ENCODE results near the gene VAMP2. TPM values are rescaled to one million over a fixed set of nuclear protein-coding genes. Genes with fewer than 3 reads are reported as not detected.

Gene VAMP2
- total RNA-seq, 2 donors from 2014 or later: 32.1 to 32.2 TPM

DNA sequence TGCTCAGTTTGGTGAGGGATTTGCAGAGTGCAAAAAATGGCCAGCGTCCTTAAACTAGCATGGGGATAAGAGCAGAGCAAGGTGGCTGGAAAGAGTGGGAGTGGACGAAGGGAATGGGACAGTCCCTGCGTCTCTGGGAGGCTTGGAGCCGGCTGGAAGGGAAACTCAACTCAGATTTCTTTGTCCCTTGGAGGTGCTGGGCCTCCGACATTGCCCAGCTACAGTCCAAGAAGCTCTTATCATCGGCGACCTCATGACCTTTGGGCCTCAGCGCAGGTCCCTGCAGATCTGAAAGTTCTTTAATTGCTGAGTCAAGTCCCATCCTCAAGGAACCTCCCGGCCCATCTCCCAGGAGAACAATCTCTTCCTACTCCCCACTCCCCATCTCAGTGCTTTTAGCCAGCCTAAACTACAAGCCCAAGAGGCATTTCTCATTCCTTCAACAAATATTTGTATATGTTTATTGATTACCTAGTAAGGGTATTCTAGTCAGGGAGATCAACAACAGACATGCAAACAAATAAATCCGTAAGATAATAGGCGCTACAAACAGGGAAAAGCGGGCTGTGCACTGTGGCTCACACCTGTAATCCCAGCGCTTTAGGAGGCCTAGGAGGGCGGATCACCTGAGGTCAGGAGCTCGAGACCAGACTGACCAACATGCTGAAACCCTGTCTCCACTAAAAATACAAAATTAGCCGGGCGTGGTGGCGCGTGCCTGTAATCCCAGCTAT is 14.4 kb upstream of the VAMP2 start:
- H3K27me3 ChIP-seq (ENCODE audit: control insufficient read depth, insufficient read depth, low read length, poor library complexity, severe bottlenecking): no peaks in the 10 kb centered on the region
- TF ChIP-seq, protein P1, sequence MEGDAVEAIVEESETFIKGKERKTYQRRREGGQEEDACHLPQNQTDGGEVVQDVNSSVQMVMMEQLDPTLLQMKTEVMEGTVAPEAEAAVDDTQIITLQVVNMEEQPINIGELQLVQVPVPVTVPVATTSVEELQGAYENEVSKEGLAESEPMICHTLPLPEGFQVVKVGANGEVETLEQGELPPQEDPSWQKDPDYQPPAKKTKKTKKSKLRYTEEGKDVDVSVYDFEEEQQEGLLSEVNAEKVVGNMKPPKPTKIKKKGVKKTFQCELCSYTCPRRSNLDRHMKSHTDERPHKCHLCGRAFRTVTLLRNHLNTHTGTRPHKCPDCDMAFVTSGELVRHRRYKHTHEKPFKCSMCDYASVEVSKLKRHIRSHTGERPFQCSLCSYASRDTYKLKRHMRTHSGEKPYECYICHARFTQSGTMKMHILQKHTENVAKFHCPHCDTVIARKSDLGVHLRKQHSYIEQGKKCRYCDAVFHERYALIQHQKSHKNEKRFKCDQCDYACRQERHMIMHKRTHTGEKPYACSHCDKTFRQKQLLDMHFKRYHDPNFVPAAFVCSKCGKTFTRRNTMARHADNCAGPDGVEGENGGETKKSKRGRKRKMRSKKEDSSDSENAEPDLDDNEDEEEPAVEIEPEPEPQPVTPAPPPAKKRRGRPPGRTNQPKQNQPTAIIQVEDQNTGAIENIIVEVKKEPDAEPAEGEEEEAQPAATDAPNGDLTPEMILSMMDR (conservative IDR thresholded peaks at IDR 0.05): no peak
- peak overlapping the region; percentile 90 for H3K27ac ChIP-seq (ENCODE audit: low read depth, low read length)
- WGBS, 2 experiments (ENCODE audit: insufficient coverage in 1 of 2, insufficient read length in 1 of 2): 80 to 82% methylated on average over 19 of the region's 19 CpGs
- H3K4me1 ChIP-seq (ENCODE audit: control insufficient read depth, insufficient read depth, low read length): peaks cover 14% of the 10 kb centered on the region
- H3K36me3 ChIP-seq (ENCODE audit: control insufficient read depth, insufficient read depth, low read length): no peaks in the 10 kb centered on the region
- peaks cover 26% of the 10 kb centered on the region for H3K4me1 Mint-ChIP-seq
- no peaks in the 10 kb centered on the region for H3K9me3 Mint-ChIP-seq
- DNase-seq: peak; percentile 61
- H3K27me3 Mint-ChIP-seq (ENCODE audit: insufficient read depth): no peaks in the 10 kb centered on the region
- H3K27ac Mint-ChIP-seq: peak overlapping the region; percentile 89
- peak overlapping the region; percentile 68 for H3K9ac ChIP-seq (ENCODE audit: extremely low read depth, low read length, poor library complexity, severe bottlenecking)
- H3K9me3 ChIP-seq (ENCODE audit: control insufficient read depth, low read length): no peaks in the 10 kb centered on the region
- peak overlapping the region; percentile 87 for H3K4me3 Mint-ChIP-seq
- no peaks in the 10 kb centered on the region for H3K36me3 Mint-ChIP-seq (ENCODE audit: low read depth)
- H3K4me3 ChIP-seq (ENCODE audit: low read length): peak overlapping the region; percentile 95

DNA sequence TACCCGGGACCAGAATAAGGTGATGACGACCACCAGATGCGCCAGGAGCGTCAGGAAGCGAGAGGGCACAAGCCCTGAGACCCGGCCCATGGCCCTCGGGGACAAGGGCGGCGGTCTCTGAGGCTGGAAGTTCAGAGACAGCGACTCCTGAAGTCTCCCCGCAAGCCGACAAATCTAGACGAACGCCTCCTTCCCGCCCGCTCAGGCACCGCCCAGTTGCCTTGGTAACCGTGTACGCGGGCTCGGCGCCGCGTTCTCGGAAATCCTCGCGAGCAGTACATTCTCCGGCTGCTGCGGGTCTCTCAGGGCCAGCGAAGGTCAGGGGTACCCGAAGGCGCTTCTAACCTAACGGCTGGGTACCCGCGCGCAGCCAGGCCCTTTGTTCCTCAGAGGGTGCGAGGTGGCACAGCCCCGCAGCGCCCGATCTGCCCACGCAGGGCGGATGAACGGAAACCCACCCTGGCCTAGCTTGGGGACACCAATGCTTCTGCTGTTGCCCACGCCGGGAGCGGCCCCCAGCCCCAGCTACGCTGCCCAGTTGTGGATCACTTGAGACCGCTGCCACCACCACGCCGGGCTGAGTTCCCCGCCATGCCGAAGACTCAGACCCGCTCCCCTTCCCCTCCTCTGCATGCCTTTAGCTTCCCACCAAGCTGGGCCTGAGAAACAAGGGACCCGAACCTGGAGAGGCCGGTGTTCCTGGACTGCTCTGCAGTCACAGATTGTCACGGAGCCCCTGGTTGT is 13.6 kb upstream of the VAMP2 start, which contains the start of gene TMEM107:
Gene TMEM107, minus strand, starts transcription at position 184 of the 744 bp plus-strand sequence. Its CDS starts 94 bp downstream, at position 90.
- Histone ChIP-seq H3K36me3 (ENCODE audit: control insufficient read depth, insufficient read depth, low read length) (no peaks in the 10 kb centered on the region), H3K27me3 (ENCODE audit: control insufficient read depth, insufficient read depth, low read length, poor library complexity, severe bottlenecking) (no peaks in the 10 kb centered on the region), H3K27ac (ENCODE audit: low read depth, low read length) (peak within 1 kb of the TSS; percentile 90), H3K4me3 (ENCODE audit: low read length) (peak within 1 kb of the TSS; percentile 95), H3K4me1 (ENCODE audit: control insufficient read depth, insufficient read depth, low read length) (peaks cover 14% of the 10 kb centered on the region), H3K9ac (ENCODE audit: extremely low read depth, low read length, poor library complexity, severe bottlenecking) (peak within 1 kb of the TSS; percentile 68), H3K9me3 (ENCODE audit: control insufficient read depth, low read length) (no peaks in the 10 kb centered on the region)
- H3K4me1 Mint-ChIP-seq: peaks cover 26% of the 10 kb centered on the region
- no peaks in the 10 kb centered on the region for H3K9me3 Mint-ChIP-seq
- no peaks in the 10 kb centered on the region for H3K27me3 Mint-ChIP-seq (ENCODE audit: insufficient read depth)
- H3K4me3 Mint-ChIP-seq: peak within 1 kb of the TSS; percentile 87
- H3K27ac Mint-ChIP-seq: peak within 1 kb of the TSS; percentile 89
- peak; percentile 99 for DNase-seq
- 7% methylated on average over 52 to 56 of the region's 56 CpGs for WGBS, 2 experiments (ENCODE audit: insufficient coverage in 1 of 2, insufficient read length in 1 of 2)
- no peaks in the 10 kb centered on the region for H3K36me3 Mint-ChIP-seq (ENCODE audit: low read depth)
- TF ChIP-seq, protein P1 (conservative IDR thresholded peaks at IDR 0.05): peak; percentile 17

GRCh38 chr17:8175795-8176196 is 13.0 kb upstream of the VAMP2 start:
- no peak for DNase-seq
- H3K36me3 Mint-ChIP-seq (ENCODE audit: low read depth): no peaks in the 10 kb centered on the region
- peaks cover 26% of the 10 kb centered on the region for H3K4me1 Mint-ChIP-seq
- H3K4me3 Mint-ChIP-seq: peak overlapping the region; percentile 87
- Histone ChIP-seq H3K4me3 (ENCODE audit: low read length) (peak overlapping the region; percentile 95), H3K27ac (ENCODE audit: low read depth, low read length) (peak overlapping the region; percentile 90), H3K9me3 (ENCODE audit: control insufficient read depth, low read length) (no peaks in the 10 kb centered on the region), H3K4me1 (ENCODE audit: control insufficient read depth, insufficient read depth, low read length) (peaks cover 14% of the 10 kb centered on the region), H3K27me3 (ENCODE audit: control insufficient read depth, insufficient read depth, low read length, poor library complexity, severe bottlenecking) (no peaks in the 10 kb centered on the region), H3K36me3 (ENCODE audit: control insufficient read depth, insufficient read depth, low read length) (no peaks in the 10 kb centered on the region), H3K9ac (ENCODE audit: extremely low read depth, low read length, poor library complexity, severe bottlenecking) (peak overlapping the region; percentile 68)
- H3K27ac Mint-ChIP-seq: peak overlapping the region; percentile 89
- no peaks in the 10 kb centered on the region for H3K9me3 Mint-ChIP-seq
- no peaks in the 10 kb centered on the region for H3K27me3 Mint-ChIP-seq (ENCODE audit: insufficient read depth)
- 16 to 28% methylated on average over 7 to 11 of the region's 11 CpGs for WGBS, 2 experiments (ENCODE audit: insufficient coverage in 1 of 2, insufficient read length in 1 of 2)
- TF ChIP-seq, protein P1 (conservative IDR thresholded peaks at IDR 0.05): no peak

Data from endodermal cell (in vitro differentiated cells).